Suppressor macrophage treated with lipopolysaccharide for 1 hour (primary cell): ENCODE data around the gene NOD2.

Experiments used
- DNase-seq, 3 donors: peaks; one replicate each; pipeline ENCODE4 v3.0.0-alpha.2; 2020 to 2022

Gene NOD2

GRCh38 chr16:50692999-50693781 is at the start of gene NOD2:
NOD2 (plus strand) TSS chr16:50693606; CDS start chr16:50699496, 5,890 bp downstream.
- peak in 2 of 3 donors; percentile 46 to 74 for DNase-seq

- no peak for DNase-seq
Measured at GRCh38 chr16:50644245-50644644, 49.2 kb upstream of the NOD2 start.

- DNase-seq, result peak; percentile 61 to 69 (median 62)
Measured at GRCh38 chr16:50644729-50645128, 48.7 kb upstream of the NOD2 start.

GRCh38 chr16:50645563-50646220 is 47.7 kb upstream of the NOD2 start:
- DNase-seq, result no peak

- no peak for DNase-seq
Measured at GRCh38 chr16:50646345-50646744, 47.1 kb upstream of the NOD2 start.

GRCh38 chr16:50651835-50652438 is 41.5 kb upstream of the NOD2 start:
- no peak for DNase-seq

GRCh38 chr16:50652836-50653425 is 40.5 kb upstream of the NOD2 start:
- no peak for DNase-seq

GRCh38 chr16:50653633-50654519 is 39.5 kb upstream of the NOD2 start:
- no peak for DNase-seq

- no peak for DNase-seq
Measured at GRCh38 chr16:50655558-50656055, 37.8 kb upstream of the NOD2 start.

- DNase-seq, result peak; percentile 75 to 86 (median 76)
Measured at GRCh38 chr16:50657241-50657640, 36.2 kb upstream of the NOD2 start.

GRCh38 chr16:50659806-50660205 is 33.6 kb upstream of the NOD2 start:
- DNase-seq, result no peak

- DNase-seq, result no peak
Measured at GRCh38 chr16:50662306-50662940, 31.0 kb upstream of the NOD2 start.

- no peak for DNase-seq
Measured at GRCh38 chr16:50664270-50664669, 29.1 kb upstream of the NOD2 start.

- DNase-seq, result peak; percentile 94 to 95 (median 94)
Measured at GRCh38 chr16:50665128-50665878, 28.1 kb upstream of the NOD2 start.

- DNase-seq, result peak; percentile 67 to 75 (median 67)
Measured at GRCh38 chr16:50666658-50667496, 26.5 kb upstream of the NOD2 start.

GRCh38 chr16:50667497-50668367 is 25.7 kb upstream of the NOD2 start:
- DNase-seq, result peak in 1 of 3 donors; percentile 7

- DNase-seq, result no peak
Measured at GRCh38 chr16:50668368-50669008, 24.9 kb upstream of the NOD2 start.

GRCh38 chr16:50669741-50670140 is 23.7 kb upstream of the NOD2 start:
- DNase-seq, result no peak
